GM19468 (cell line): ENCODE measurements around the gene ZNF778.
"Not testable (repeated sequence)": the region's sequence is repeated elsewhere in the genome, so short reads cannot be mapped to it uniquely, and the experiment has no call there.

ENCODE experiments used
- ATAC-seq: cut with Tn5 transposase; IDR thresholded peaks from one replicate; pipeline ENCODE4 v1.9.1; 2021; ENCODE audit warnings: mild to moderate bottlenecking, moderate library complexity, moderate number of reproducible peaks; ENCODE audit not compliant: unreplicated experiment; ENCODE audit errors: extremely low read depth

Gene ZNF778

GRCh38 chr16:89210165-89210903 is 7.2 kb upstream of the ZNF778 start:
- no peak for ATAC-seq

DNA sequence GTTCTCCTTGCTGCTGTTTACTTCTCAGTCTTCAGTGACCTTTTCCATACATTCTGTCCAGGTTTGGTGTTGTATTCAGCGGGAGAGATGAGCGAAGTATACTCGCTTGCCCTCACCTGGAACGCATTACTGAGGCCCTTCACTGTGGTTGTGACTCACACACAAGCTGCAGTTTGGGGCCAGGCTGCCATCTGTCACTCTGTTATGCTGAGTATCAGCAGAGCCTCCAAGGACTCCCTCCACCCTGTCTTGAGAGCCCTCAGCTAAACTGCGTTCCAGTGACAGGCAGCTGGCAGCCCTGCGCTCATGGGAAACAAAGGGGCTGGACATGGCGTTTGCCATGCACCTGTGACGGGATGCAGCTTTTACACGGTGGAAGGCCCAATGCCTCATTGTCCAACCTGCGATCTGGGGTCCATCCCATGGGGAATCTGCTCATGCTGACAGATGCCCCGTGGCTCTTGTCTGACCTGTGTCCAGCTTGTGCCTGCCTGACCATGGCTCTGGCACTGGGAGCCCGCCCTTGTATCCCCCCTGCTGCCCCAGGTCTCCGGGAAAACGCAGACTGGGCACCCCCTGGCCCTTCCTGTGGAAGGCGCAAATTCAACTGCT is 6.5 kb upstream of the ZNF778 start:
- no peak for ATAC-seq

DNA sequence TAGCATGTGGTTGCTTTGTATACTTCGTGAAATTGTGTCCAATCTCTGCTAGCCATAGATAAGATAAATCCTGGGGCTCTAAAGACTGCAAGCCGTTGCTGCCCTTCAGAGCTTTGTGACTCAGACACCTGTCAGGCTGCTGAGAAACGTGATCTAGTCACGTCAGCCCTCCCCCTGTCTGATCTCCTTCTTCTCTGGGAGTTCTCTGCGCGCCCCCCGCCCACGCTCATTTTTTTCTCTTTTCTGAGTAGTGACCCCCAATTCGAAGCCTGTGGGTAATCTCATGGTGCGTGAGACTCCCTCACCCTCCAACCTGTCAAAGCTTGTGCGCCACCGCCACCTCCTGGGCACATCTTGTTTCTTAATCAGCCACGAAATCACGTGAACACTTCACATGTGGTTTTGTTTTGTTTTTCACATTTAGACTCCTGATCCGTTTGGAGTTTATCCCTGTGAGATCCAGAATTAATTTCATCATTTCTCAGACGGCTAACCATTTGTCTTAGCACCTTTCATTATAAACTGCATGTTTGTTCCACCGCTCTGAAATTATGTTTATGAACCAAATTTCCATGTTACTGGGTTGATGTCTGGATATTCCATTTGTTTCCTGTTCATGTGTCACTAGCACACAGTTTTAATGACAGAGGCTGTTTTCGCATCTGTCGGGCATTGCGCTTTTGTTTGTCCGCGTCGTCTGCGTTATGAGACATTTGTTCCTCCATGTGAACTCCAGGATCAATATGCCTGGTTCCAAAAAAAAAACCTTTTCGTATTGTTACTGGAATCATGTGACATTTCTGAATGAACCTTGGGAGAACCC is 977 bp upstream of the ZNF778 start:
- no peak for ATAC-seq

DNA sequence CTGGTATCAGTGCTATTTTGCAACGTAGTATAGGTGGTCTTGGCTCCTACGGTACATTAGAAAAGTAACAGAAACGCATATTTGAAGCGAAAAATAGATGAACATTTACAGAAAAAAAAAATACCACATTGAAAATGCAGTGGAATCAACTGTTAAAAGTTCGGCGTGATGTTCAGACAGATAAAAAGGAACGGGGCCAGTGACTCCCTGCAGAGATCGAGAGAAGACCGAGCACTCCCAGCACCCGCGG is 440 bp upstream of the ZNF778 start:
- no peak for ATAC-seq

DNA sequence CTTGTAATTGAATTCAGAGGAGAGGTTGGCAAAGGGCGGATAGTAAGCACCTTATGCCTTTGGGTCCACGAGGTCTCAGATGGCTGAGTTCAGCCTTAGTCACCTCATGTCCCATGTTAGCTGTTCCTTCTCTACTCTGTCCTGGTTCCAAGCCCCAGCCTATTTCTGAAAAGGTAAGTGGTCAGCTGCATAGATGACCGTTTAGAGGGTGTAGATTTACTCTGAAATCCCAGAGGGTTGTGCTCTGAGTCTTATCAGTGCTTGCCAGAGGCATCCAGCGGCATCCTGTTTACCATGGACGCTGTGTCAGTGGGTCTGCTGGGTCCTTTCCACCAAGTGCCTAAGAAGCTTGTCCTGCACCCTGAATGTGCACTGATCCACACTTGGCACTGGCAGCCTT is 1.9 kb downstream of the ZNF778 start:
- ATAC-seq = no peak

DNA sequence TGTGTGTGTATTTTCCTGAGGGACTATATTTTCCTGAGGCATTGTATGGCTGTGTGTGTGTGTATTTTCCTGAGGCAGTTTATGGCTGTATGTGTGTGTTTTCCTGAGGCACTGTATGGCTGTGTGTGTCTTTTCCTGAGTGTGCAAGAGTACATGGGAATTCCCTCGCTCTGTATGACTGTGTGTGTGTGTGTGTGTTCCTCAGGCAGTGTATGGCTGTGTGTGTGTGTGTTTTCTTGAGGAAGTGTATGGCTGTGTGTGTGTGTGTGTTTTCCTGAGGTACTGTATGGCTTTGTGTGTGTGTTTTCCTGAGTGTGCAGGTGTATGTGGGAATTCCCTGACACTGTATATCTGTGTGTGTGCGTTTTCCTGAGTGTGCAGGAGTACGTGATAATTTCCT is 4.1 kb downstream of the ZNF778 start:
- no peak for ATAC-seq

DNA sequence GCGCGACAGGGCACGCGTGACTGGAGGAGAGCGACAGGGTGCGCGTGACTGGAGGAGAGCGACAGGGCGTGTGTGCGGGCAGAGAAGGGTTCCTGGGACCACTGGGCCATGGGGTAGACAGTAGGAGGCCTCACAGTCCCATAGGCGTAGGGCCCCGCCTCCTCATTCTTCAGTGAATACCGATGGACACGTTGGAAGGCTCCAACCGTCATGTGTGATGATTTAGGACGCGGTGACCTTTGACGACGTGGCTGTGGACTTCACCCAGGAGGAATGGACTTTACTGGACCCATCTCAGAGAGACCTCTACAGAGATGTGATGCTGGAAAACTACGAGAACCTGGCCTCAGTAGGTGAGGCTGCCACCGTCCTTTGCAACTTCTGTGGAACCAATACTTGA is 5.4 kb downstream of the ZNF778 start:
- ATAC-seq = no peak

GRCh38 chr16:89224665-89225064 is 7.2 kb downstream of the ZNF778 start:
- ATAC-seq = no peak

DNA sequence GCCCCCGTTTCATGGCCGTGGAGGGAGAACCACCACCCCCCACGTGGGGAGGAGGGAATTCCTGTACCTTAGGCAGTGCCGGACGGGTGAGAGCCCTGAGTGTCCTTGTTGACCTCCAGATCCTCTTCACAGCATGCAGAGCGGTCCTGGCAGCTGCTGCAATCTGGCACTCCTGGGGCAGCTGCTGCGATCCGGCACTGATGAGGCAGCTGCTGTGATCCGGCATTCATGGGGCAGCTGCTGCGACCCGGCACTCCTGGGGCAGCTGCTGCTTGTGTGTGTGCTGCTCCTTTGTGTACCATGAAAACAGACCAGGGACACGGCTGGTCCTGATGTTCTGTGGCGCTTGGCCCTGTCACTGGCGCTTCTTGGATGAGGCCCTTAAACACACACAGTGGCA is 12.8 kb downstream of the ZNF778 start:
- no peak for ATAC-seq

- no peak for ATAC-seq
These were observed 14.6 kb downstream of the ZNF778 start for GRCh38 chr16:89232107-89232506.

DNA sequence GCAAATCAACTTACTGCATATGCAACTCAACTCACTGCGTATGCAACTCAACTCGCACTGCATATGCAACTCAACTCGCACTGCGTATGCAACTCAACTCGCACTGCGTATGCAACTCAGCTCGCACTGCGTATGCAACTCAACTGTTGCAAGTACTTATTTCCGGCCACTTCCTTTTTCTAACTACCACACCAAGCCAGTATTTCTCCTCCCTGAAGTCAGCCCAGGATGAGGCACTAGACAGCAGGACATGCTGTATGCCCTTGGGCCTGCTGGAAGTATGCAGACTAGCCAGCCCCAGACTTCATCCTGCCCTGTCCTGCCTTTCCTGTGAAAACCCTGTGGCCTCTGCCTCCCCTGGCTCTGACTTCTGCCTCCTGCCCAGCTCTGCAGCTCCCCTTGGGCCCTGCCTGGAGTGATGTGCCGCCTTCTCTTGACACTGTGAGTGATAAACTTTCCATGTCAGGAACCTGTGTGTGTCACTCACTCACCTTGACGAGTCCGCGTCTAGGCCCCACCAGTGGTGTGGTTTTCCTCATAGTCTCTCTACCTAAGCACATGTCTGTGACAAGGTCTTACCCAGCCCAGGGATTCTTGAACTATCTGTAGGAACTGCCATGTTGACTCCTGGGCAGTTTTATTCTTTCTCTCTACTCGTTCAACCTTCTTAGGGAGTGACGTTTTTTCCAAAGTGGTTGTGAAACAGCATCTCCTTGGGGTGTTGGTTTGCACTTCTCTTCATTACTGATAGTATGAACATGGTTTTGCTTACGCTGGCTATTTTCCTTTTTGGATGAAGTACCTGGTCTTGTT is 16.4 kb downstream of the ZNF778 start:
- no peak for ATAC-seq

DNA sequence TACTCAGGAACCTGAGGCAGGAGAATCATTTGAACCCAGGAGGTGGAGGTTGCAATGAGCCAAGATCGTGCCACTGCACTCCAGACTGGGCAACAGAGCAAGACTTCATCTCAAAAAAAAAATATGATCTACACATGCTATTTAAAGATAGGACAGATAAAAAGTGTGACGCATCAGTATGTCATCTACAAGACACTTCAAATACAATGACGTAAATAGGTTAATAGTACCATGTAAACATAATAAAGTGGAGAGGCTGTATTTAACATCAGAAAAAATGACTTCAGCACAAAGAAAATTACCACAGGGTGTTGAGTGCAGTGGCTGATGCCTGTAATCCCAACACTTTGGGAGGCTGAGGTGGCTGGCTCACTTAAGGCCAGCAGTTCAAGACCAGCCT is 20.2 kb downstream of the ZNF778 start:
- ATAC-seq = no peak

- no peak for ATAC-seq
These were observed 23.9 kb downstream of the ZNF778 start for GRCh38 chr16:89241187-89242007.

GRCh38 chr16:89242795-89243200 is 25.3 kb downstream of the ZNF778 start:
- no peak for ATAC-seq

GRCh38 chr16:89243664-89244063 is 26.2 kb downstream of the ZNF778 start:
- no peak for ATAC-seq

GRCh38 chr16:89244264-89244663 is 26.8 kb downstream of the ZNF778 start:
- not testable (repeated sequence) for ATAC-seq

GRCh38 chr16:89244754-89245153 is 27.3 kb downstream of the ZNF778 start:
- no peak for ATAC-seq

- ATAC-seq = no peak
These were observed 28.9 kb downstream of the ZNF778 start for GRCh38 chr16:89246383-89246902.

- ATAC-seq = no peak
These were observed 29.6 kb downstream of the ZNF778 start for GRCh38 chr16:89246903-89247733.
